HG03064 (cell line): Measurements from ENCODE around the gene COLEC11.
"Not testable (repeated sequence)": the region's sequence is repeated elsewhere in the genome, so short reads cannot be mapped to it uniquely, and the experiment has no call there.

ENCODE experiments used
- ATAC-seq: cut with Tn5 transposase; IDR thresholded peaks from one replicate; pipeline ENCODE4 v1.9.1; 2021; ENCODE audit warnings: low read depth; ENCODE audit not compliant: unreplicated experiment

The COLEC11 gene

DNA sequence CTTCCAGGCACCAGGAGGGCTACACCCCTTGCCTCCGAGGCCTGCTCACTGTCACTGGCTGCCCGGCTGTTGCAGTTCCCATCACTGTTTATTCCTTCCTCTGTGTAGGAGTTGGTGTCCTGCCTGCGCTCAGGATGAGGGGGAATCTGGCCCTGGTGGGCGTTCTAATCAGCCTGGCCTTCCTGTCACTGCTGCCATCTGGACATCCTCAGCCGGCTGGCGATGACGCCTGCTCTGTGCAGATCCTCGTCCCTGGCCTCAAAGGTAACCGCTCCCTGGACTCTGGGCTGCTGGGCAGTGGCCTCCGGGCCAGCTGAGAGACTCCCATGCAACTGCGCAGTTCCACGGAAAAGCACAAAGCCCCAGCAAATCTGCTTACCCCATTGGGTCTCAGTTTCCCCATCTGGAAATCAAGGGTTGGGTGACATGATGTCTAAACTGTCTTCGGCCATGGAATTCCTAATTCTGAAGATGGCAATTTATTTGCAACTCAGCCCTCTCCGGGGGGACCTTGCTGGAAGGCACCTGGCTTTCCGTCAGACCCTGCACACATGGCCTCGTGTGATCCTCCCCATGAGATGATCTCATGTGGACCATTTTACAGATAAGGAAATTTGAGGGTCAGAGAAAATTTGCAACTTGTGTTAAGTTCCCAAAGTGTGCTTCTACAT lies 9.4 kb downstream of the COLEC11 start:
- ATAC-seq, result no peak

DNA sequence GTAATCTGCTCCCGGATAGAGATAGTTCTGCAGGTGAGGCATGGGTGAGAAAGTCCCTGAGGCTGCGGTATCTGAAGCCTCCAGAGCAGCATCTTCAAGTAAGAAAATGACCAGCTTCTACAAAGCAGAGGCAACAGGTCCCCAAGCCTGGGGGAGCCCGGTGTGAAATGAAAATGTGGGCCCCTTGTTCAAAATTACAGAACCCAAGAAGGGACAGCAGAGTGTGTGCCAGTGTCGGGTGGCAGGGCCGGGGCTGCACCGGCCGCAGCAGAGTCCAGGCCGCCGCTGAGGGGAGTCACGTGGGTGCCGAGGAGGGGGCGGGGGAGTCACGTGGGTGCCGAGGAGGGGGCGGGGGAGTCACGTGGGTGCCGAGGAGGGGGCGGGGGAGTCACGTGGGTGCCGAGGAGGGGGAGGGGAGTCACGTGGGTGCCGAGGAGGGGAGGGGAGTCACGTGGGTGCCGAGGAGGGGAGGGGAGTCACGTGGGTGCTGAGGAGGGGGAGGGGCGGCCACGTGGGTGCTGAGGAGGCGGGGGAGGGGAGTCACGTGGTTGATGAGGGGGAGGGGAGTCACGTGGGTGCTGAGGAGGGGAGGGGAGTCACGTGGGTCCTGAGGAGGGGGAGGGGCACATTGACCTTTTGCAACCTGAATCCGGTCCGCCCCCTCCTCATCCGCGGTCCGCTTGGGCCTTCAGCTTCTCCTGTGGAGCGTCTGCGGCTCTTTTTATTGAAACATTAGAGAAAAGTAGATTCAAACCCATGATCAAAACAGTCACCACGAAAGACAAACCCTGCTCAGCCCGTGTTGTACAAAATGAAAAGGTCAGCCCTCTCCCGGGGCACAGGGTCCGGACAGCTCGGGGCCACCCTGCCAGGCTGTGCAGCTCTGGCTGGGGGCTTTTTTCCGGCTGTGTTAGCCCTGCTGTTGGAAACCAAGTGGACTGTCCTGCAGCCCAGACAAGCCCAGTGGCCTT lies 10.4 kb downstream of the COLEC11 start:
- no peak for ATAC-seq

DNA sequence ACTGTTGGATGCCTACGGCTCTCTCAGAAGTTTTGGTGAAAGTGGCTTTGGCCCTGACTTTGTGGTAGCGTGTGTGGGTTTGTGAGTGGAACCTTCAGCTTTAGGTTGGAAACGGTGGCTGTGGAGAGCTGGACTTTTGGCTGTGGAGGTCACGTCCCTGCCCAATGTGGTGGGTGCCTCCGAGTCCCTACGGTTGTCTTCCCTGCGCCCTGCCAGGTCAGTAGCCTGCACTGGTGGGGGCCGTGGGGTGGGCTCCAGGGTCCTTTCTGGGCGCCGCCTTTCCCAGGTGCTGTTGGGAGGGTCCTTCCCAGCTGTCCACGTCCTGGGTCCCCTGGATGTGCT lies 11.1 kb downstream of the COLEC11 start:
- ATAC-seq, result no peak

DNA sequence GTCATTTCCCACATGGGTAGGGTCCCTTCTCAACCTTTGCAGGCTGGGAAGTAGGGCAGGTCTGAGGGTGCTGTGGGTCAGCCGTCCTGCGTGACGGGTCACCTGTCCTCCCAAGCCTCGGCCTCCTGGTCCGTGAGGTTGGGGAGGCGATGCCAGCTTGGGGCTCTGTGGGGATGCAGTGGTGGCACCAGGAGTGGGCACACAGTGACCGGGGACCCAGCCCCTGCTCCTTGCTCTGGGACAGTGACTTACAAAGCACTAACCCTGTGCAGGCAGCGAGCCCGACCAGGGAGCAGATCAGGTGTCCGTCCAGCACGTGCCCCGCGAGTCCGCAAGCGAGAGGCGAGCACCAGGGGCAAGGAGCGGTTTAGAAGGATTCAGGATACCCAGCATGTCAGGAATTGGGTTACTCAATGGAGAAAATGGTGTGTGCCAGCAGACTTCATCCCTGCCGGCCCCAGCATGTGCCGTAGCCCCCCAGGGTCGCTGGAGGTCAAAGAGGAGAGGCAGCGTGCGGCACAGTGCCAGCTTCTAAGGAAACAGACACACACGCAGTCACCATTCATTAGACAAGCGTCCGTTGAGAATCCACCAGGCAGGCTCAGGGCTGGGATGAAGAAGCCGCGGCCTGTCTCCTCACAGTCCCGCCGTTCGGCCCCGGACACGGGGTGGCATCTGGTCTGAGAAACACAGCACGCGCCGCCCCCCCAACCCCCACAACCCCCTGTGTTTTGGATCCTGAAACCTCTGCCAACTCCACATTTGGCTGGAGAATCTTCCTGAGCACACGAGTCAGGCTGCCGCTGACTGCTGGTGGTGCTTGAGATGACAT lies 11.7 kb downstream of the COLEC11 start:
- ATAC-seq, result no peak

DNA sequence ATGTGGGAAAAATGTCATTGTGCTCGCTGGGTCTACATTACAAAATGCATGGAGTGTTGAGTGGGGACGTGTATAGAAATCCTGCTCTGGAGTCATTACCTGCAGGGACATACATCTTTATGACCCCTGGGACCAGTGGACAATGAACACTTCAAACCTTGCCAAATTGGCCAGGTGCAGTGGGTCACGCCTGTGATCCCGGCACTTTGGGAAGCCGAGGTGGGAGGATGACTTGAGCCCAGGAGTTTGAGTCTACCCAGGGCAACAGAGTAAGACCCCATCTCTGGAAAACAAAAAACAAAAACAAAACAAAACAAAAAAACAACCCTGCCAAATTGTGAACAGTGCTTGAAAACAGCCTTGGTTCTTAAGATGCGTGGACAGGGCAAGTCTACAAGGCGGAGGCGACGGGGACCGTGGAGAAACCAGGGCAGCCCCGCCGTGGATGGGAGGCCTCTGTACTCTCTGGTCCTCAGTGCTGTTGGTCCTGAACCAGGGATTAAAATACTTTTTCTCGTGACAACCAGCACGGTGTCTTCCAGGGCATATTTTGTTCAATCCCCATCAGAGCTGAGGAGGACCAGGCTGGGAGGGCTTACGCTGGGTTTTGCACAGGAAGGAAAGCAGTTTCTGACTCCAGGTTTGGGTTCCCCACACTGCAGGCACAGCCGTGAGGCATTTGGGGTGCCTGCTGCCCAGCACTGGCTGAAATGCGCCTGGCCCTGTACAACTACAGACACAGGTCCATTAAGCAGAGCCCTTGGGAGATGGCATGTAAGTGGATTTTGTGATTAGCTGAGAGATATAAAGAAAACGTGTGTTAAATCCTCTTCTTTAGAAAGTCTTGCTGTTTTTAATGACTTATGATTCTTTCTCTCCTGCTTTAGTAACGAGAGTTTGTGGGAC lies 13.7 kb downstream of the COLEC11 start:
- ATAC-seq, result no peak

DNA sequence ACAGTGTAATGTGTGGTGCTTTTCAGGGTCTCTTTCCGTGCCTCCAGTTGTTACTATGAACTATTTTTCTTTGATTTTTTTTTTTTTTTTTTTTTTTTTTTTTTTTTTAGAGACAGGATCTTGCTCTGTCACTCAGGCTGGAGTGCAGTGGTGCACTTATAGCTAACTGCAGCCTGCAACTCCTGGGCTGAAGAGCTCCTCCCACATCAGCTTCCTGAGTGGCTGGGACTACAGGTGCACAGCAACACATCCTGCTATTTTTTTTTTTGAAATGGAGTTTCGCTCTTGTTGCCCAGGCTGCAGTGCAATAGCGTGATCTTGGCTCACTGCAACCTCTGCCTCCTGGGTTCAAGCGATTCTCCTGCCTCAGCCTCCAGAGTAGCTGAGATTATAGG lies 14.4 kb downstream of the COLEC11 start:
- ATAC-seq, result not testable (repeated sequence)

DNA sequence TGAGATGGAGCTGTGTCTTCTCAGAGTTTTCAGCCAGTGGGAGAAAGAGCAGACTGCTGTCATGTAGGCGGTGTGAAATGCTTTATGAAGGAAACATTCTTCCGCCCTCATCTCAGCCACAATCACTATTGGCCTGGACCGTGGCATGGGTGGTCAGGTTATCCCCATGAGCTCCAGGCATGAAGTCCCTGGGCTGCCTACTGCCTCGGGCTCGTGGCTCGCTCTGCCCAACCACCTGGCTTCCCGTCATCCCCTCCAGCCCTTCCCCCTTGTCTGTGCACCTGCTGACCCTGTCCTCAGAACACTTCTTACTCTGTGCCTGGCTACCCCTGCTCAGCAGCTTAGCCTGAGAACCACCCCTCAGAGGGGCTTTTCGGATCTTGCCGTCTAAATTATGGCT lies 15.5 kb downstream of the COLEC11 start:
- ATAC-seq, result no peak

DNA sequence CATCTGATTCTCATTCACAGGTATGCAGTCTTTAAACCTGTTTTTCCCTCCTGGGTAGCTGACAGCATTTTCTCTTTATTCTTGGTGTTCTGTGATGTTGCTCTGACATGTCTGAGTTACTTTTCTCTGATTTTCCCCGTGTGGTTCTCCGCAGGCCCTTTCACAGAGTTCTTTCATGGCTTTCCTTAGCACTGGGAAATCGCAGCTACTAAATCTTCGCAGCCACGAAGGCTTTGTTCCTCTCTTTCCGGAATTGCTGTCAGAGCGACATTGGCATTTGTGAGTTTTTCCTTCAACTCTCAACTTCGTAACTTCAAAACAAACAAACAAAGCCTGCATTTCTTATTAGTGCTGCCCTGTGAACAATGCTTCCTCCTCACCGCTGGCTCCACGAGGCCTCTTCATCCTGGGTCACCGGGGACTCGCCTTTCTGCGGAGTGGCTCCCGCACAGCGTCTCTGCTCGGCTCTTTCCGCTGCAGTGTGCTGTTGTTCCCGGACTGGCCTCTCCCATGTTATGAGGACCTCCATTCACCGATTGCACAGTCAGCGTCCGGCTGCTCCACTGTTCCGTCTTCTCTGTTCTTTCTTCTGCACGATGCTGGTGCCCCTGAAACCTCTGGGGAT lies 16.1 kb downstream of the COLEC11 start:
- ATAC-seq, result no peak

DNA sequence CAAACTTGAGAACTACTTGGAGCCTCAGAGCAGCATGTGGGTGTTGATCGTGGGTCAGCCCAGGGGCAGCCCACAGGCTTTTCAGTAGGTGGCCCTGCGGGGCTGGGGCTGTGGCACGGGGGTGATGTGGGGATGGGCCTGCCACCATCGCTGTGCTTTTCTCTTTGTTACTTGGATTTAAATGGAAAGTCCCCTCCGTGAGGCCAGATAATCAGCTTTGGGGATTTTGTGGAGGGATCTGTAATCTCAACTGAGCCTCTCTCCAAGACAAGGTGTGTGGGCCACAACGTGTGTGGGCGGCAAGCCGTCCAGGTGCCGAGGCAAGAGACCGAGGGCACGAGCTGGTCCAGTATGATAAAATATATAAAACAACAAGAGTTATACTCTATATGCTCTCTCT lies 16.7 kb downstream of the COLEC11 start:
- no peak for ATAC-seq

DNA sequence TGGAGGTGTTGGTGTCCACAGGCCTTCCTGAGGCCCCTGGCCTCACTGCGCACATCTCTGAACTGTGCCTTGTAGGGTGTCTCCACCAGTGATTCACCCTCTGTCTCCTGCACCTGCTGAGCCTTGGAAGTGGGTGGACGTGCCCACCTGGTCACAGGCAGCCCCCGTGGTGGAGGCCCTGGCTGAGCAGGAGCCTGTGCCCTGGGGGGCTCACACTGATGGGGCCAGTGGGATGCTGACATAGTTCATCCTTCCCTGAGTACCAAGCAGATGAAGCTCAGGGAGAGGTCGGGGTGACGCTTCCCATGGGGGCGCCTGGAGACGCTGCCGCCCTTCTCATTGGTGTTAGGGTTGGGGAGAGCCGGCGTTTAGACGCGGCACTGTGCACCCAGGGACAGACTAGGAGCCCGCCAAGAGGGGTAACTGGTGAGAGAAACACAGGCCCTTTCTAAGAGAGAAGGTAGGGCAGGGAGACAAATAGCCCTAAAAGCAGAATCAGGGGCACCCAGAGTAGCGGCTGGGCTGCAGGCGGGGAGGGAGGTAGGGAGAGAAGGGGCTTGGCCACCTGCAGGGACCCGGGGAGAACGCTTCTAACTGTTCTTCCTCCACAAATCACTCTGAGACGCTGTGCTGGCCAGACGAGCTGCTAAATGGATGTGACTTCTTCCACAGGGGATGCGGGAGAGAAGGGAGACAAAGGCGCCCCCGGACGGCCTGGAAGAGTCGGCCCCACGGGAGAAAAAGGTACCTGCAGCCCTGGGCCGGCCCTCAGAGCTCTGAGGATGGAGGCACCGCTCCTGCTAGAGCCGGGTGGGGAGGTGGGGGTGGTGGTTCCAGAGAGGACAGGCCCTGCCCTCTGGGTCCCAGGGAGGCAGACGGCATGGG lies 18.0 kb downstream of the COLEC11 start:
- ATAC-seq, result no peak

DNA sequence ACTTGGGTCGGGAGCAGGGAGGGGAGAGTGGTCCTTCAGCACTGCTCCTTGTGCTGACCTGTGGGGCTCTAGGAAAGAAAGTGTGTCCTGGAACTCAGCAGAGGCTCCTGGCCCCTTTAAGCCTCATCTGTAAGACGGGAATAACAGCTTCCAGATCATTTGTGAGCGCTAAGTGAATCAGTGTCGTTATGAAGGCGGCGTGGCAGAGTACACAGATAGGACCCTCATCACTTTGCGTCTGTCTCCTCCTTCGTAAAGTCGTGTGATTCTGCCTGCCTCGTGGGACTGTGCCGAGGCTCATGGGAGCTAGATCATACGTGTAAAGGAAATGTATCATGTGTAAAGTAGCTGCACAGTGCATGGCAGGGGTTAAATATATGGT lies 18.6 kb downstream of the COLEC11 start:
- no peak for ATAC-seq

DNA sequence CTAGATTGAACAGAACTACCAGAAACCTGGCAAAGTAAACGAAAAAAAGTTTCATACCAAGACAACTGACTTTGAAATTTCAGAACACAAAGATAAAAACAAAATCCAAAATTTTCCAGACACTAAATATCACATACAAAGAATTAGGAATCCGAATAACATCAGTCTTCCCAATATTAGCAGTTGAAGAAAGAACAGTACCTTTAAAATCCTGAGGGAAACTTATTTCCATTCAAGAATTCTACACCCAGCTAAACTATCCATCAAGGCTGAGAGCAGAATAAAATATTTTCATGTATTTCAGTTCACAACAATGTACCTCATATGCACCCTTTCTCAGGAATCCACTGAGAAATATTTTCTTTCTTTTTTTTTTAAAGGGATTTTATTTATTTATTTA lies 19.8 kb downstream of the COLEC11 start:
- not testable (repeated sequence) for ATAC-seq

DNA sequence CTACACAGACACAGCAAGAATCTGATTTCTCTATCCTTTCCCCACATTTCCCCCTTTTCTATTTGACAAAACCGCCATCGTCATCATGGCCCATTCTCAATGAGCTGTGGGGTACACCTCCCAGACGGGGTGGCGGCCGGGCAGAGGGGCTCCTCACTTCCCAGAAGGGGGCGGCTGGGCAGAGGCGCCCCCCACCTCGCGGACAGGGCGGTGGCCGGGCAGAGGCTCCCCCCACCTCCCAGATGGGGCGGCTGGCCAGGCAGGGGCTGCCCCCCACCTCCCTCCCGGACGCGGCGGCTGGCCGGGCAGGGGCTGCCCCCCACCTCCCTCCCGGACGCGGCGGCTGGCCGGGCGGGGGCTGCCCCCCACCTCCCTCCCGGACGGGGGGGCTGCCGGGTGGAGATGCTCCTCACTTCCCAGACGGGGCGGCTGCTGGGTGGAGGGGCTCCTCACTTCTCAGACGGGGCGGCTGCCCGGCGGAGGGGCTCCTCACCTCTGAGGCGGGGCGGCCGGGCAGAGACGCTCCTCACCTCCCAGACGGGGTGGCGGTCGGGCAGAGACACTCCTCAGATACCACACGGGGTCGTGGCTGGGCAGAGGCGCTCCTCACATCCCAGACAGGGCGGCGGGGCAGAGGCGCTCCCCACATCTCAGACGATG lies 20.8 kb downstream of the COLEC11 start:
- not testable (repeated sequence) for ATAC-seq

DNA sequence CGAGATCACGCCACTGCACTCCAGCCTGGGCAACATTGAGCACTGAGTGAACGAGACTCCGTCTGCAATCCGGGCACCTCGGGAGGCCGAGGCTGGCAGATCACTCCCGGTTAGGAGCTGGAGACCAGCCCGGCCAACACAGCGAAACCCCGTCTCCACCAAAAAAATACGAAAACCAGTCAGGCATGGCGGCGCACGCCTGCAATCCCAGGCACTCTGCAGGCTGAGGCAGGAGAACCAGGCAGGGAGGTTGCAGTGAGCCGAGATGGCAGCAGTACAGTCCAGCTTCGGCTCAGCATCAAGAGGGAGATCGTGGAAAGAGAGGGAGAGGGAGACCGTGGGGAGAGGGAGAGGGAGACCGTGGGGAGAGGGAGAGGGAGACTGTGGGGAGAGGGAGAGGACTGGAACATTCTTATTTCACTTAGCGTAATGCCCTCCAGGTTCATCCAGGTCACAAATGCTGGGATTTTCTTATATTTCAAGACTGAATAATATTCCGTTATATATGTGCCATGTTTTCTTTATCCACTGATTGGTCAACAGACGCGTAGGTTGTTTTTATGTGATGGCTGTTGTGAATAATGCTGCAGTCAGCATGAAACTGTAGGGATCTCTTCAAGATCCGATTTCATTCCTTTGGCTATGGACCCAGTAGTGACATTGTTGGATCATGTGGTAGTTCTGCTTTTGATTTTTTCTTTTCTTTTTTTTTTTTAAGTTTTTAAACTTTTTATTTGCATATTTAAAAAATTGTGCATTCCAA lies 21.7 kb downstream of the COLEC11 start:
- not testable (repeated sequence) for ATAC-seq

DNA sequence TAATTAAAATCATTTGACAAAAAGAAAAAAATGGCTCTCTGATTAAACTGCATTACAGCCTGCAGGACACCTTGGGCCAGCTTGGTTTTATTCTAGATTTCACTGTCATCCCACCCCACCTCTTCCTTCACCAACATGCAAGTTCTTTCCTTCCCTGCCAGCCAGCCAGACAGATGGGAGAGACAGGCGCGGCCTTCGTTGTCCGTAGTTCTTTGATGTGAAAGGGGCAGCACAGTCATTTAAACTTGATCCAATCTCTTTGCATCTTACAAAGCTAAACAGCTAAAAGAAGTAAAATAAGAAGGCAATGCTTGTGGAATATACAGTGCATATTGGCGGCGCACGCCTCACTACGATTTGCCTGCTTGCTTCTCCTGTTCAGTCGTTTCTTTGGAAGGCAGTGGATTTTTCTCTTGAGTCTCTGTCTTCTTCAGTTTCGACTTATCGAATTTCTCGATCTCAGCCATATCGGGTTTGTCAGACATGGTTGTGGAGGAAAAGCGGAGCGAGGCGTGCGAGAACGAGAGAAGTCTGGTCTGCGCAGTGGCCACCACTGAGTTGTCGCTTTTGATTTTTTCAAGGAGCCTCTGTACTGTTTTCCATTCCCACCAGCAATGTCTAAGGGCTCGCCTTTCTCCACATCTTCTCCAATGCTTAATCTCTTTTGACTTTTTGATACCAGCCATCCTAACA lies 22.4 kb downstream of the COLEC11 start:
- no peak for ATAC-seq

DNA sequence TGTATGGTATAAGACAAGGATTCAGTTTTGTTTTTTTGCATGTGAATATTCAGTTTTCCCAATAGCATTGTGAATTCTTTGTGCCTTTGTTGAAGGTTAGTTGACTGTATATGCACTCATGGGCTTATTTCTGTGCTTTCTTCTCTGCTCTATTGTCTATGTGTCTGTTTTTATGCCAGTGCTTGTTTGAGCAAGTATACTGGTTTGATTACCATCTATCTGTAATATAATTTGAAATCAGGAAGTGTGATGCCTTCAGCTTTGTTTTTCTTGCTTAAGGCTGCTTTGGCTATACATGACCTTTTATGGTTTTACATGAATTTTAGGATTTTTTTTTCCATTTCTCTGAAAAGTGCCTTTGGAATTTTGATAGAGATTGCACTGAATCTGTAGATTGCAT lies 23.5 kb downstream of the COLEC11 start:
- no peak for ATAC-seq

DNA sequence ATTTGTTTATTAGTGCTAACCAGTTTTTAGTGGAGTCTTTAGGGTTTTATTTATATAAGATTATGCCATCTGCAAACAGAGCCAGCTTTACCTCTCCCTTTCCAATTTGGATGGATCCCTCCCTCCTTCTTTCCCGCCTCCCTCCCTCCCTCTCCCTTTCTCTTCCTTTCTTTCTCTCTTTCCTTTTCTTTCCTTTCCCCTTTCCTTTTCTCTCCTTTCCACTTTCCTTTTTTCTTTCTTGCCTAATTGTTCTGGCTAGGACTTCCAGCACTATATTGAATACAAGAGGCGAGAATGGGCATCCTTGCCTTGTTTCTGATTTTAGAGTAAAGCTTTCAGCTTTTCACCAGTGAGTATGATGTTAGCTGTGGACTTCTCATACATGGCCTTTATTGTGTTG lies 24.1 kb downstream of the COLEC11 start:
- no peak for ATAC-seq
